ENCODE data around the gene GRK4.

The GRK4 gene

DNA sequence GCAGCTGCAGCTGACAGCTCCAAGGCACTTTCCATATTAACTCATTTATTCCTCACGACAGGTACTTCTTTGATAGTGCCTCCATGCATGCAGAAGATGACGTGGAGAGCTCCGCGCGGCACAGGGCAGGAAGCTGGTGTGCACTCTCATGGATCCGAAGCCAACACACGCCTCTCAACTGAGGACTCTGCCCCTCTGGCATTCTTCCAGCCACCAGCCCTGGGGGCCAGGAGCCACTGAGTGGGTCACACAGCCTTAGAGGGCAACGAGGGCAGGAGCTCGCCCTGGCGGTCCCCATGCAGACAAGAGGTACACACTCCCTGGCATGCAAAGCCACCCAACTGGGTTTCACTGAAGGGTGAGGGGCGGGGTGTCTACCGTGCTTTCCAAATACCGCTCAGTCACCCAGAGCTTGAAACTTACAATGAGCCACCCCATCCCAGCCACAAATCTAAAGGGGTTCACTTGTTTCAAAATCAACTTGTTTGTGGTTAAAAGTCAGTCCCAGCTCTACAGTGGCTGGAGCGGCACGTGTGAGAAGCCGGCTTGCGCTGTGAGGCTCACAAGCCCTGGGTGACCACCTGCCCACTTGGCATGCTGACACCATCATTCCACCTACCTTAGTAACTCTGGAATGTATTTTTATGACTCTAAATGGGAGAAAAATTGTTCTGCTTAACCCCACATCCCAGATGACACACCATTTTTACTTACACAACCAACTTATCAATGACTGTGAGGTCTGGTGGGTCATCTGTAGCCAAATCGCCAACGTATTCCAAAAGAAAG lies 16.4 kb upstream of the GRK4 start:
- TF ChIP-seq, protein P1, sequence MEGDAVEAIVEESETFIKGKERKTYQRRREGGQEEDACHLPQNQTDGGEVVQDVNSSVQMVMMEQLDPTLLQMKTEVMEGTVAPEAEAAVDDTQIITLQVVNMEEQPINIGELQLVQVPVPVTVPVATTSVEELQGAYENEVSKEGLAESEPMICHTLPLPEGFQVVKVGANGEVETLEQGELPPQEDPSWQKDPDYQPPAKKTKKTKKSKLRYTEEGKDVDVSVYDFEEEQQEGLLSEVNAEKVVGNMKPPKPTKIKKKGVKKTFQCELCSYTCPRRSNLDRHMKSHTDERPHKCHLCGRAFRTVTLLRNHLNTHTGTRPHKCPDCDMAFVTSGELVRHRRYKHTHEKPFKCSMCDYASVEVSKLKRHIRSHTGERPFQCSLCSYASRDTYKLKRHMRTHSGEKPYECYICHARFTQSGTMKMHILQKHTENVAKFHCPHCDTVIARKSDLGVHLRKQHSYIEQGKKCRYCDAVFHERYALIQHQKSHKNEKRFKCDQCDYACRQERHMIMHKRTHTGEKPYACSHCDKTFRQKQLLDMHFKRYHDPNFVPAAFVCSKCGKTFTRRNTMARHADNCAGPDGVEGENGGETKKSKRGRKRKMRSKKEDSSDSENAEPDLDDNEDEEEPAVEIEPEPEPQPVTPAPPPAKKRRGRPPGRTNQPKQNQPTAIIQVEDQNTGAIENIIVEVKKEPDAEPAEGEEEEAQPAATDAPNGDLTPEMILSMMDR (IDR thresholded peaks at IDR 0.05; ENCODE audit: borderline replicate concordance, insufficient read depth, low read depth, low read length) = no peak
- no peak overlapping the region for H3K4me3 ChIP-seq (ENCODE audit: low read depth, low read length)

DNA sequence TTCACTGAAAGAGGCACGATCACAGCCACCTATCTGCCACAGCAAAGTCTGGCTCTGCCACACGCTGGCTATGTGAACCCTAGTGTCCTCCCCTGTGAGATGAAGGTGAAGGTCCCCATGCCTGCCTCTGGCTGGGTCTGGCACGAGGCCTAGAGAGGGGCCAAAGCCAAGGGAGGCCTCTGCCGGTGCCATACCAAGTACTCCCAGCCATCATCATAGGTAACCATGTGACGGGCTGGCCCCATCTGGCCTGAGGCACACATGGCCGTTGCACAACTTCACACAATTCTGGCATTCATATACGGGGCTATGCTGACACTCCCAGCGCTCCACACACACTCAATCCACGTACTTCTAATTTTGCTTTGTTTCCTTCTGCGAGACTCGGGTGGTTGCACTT lies 15.4 kb upstream of the GRK4 start:
- TF ChIP-seq, protein P1 (IDR thresholded peaks at IDR 0.05; ENCODE audit: borderline replicate concordance, insufficient read depth, low read depth, low read length) = no peak
- H3K4me3 ChIP-seq (ENCODE audit: low read depth, low read length) = no peak overlapping the region

DNA sequence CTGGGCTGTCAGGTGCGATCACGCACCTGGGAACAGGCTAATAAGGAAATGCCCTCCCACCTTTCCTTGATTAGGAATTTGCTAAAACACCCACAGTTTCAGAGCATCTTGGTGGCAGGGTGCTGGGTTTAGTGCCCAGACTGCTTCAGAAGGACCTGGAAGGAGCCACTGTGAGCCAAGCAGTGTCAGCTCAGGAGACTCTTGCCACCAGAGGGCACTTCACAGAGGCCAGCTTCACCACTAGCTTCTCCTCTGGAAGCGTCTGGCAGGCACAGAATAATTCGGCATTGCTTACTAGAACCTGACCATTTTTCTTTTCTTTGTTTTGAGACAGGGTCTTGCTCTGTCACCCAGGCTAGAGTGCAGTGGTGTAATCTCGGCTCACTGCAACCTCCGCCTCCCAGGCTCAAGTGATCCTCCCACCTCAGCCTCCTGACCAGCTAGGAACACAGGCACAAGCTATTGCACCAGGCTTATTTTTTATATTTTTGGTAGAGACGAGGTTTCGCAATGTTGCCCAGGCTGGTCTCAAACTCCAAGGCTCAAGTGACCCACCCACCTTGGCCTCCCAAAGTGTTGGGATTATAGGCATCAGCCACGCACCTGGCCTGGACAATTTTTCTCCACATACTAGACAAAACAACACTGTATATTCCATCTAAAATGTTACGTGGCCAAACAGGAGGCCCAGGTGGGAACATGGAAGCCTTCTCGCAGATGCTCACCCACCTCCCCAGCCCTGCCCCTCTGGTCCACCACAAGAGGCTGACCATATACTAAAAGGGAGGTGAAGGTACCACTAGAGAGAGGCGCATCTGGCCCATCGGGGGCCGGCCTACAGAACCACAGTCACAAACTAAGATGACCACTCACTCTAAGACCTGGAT lies 14.2 kb upstream of the GRK4 start:
- no peak overlapping the region for H3K4me3 ChIP-seq (ENCODE audit: low read depth, low read length)
- TF ChIP-seq, protein P1 (IDR thresholded peaks at IDR 0.05; ENCODE audit: borderline replicate concordance, insufficient read depth, low read depth, low read length) = peak; percentile 51

DNA sequence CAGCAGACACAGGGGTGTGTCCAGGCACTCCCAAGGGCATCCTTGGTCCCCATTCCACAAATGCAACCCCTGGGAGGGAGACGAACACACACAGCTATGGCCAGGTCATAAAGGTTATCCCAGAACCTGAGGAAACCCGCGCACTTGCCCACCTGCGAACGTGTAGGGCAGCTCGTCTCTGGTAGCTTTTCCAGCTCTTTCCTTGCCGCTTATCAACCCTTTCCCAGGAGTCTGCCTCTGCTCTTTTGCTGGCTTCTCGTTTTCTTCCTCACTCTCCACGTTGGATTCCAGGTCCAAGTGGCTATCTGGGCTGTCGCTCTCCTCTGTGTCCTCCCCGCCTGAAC lies 13.6 kb upstream of the GRK4 start:
- H3K4me3 ChIP-seq (ENCODE audit: low read depth, low read length) = no peak overlapping the region
- TF ChIP-seq, protein P1 (IDR thresholded peaks at IDR 0.05; ENCODE audit: borderline replicate concordance, insufficient read depth, low read depth, low read length) = no peak

DNA sequence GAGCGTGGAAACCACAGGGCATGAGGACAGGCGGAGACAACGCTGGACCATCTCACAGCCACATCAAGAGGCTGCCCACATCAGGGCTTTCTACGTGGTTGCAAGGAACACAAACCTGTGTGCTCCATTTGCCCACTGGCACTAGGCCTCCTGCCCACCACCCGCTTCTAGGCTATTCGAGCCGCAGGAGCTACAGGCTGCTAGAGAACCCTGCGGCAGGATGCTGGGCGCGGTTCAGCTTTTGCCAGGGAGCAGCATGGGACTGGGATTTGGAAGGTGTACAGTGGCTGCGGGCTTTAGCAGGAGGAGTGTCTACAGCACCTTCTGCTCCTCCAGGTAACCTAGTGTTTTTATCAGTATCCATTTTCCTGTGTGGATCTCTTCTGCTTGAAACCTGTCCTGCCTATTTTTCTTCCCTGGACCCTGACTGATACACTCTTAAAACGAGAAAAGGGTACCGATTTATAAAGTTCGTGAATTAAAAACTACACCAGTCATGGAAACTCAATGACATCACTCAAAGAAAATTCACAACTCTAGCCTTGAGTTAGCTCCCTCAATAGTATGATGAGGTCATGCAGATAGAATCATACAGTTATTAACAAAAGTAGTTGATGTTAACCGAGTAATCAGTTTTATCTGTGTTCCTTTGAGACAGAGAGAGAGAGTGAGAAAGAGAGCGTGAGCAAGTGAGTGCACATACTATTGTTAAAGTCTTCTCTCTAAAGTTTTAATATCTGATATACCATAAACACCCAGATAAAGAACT lies 13.0 kb upstream of the GRK4 start:
- TF ChIP-seq, protein P1 (IDR thresholded peaks at IDR 0.05; ENCODE audit: borderline replicate concordance, insufficient read depth, low read depth, low read length) = no peak
- no peak overlapping the region for H3K4me3 ChIP-seq (ENCODE audit: low read depth, low read length)

DNA sequence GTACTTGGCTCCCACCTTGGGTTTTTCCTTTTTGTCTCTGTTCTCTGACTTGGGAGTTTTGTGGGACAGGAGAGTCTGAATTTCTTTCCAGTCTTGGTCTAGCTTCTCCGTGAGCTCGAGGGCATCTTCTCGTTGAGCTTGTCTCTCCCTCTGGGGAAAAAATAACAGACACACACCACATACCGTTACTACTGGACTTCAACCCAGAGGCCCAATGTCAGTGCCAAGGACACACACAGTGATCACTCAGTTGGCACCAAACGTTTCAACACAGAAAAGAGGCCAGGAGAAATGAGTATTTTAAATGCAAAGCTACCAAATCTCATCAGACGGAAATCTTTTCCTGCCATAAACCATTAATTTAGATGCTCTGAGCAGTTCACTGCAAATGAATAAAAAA lies 9.9 kb upstream of the GRK4 start:
- TF ChIP-seq, protein P1 (IDR thresholded peaks at IDR 0.05; ENCODE audit: borderline replicate concordance, insufficient read depth, low read depth, low read length) = no peak
- no peak overlapping the region for H3K4me3 ChIP-seq (ENCODE audit: low read depth, low read length)

Measured in GM12875 (cell line).